ENCODE measurements around the gene SLC2A3. TPM values are rescaled to one million over a fixed set of nuclear protein-coding genes. Genes with fewer than 3 reads are reported as not detected.
A peak's percentile ranks its signal among the peaks of the same experiment; 100 is the strongest.

The SLC2A3 gene
- total and polyA plus RNA-seq, 2 of the 13 experiments (the other 11 are each of a cell fraction or from before 2014, with no cell fraction given) = 39.3 to 580 TPM

DNA sequence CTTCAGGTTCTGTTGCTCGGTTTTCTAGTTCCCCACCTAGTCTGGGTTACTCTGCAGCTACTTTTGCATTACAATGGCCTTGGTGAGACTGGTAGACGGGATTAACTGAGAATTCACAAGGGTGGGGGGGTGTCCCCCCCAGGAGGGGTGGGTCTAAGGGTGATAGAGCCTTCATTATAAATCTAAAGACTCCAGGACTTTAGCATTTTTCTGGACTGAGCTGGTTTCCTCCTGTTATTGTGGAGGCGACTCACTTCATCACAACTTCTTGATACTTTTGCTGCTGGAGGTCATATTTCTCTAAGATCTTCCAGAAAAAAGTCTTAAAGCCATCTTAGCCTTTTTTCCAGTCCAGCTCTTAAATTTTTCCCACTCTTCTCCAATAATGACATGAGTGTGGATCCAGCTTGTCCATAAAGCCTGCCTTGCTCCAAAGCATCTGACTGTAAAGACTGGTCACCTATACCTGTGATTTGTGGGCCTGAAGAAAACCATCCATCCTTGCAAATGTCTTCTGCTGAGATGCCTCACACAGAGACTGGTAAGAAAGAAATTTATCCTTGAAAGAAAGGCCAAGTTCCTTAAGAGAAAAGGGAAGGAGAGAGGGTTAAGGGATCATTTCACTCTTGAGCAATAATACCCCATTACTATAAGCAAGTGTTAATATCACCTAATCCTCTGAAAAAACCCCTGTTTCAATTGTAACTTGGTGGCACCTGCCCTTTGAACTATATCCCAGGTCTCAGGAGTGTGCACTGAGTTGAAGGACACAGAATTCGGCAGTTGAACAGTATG is 43.6 kb downstream of the SLC2A3 start:
- no peak overlapping the region for H3K4me3 ChIP-seq (replicated peaks in 1 of 3; ENCODE audit: insufficient read depth in 1 of 3, low read depth in 2 of 3, low read length in 3 of 3)
- H3K27me3 ChIP-seq (ENCODE audit: control insufficient read depth in 1 of 2, insufficient read depth in 2 of 2, low read length in 2 of 2) = no peaks in the 10 kb centered on the region; a peak in 1 of 5 replicates
- no peak overlapping the region for H2AFZ ChIP-seq (ENCODE audit: low read length)
- no peak for ATAC-seq
- peaks cover 64% of the 10 kb centered on the region for H3K4me1 ChIP-seq (ENCODE audit: insufficient read depth, low read length)
- intact Hi-C loops (cut with micrococcal nuclease; ENCODE audit: unreplicated experiment) = no loop called here
- H3K4me2 ChIP-seq (ENCODE audit: low read depth, low read length) = no peak overlapping the region
- in situ Hi-C loops (cut with HindIII; ENCODE audit: extremely low pct_ligation_motif_present, low pct_unique_long_range_greater_than_20kb) = no loop called here
- no peaks in the 10 kb centered on the region for H3K36me3 ChIP-seq (replicated peaks in 1 of 2; ENCODE audit: control insufficient read depth in 1 of 2, insufficient read depth in 2 of 2, low read length in 2 of 2)
- peak overlapping the region; percentile 99 for H3K27ac ChIP-seq (ENCODE audit: extremely low read length, insufficient read depth, low read length)
- no peak for DNase-seq (ENCODE audit: low spot score)
- 69% methylated on average over 4 of the region's 4 CpGs for WGBS (ENCODE audit: low lambda C conversion rate)
- FAIRE-seq = no peak
- POLR2A ChIA-PET = interaction anchor here (3.0 kb wide), 1 partner anchor 13 kb away, joined by 58 read pairs; no protein-coding TSS in a partner anchor
- H3K9ac ChIP-seq (ENCODE audit: insufficient read depth, low read depth, low read length) = peak overlapping the region; percentile 84
- H4K20me1 ChIP-seq (ENCODE audit: insufficient read depth, low read length) = no peaks in the 10 kb centered on the region
- peaks cover 30% of the 10 kb centered on the region for H3K79me2 ChIP-seq (ENCODE audit: insufficient read depth, low read length)
- no TSS peak for BruUV-seq (replicated peaks)
- no peaks in the 10 kb centered on the region for H3K9me3 ChIP-seq (ENCODE audit: low read length)
- CTCF ChIA-PET (ENCODE audit: low intra/inter-chr PET ratio, low total read pairs) = no interaction called here
- TF ChIP-seq MAFK (conservative IDR thresholded peaks at IDR 0.05 in 1 of 2, IDR thresholded peaks at IDR 0.05 in 1 of 2; ENCODE audit: low read length in 2 of 2) (no peak), HNF4A (CRISPR knock-in tag; IDR thresholded peaks at IDR 0.05) (peak; percentile 47; the same call in 1 of the 2 replicates)

GRCh38 chr12:7884689-7885088 is 51.3 kb downstream of the SLC2A3 start:
- H3K4me1 ChIP-seq (ENCODE audit: insufficient read depth, low read length) = peaks cover 79% of the 10 kb centered on the region
- H3K4me3 ChIP-seq (replicated peaks in 1 of 3; ENCODE audit: insufficient read depth in 1 of 3, low read depth in 2 of 3, low read length in 3 of 3) = peak overlapping the region in 1 of 3 experiments; percentile 12; a peak in 1 of 6 replicates
- H3K79me2 ChIP-seq (ENCODE audit: insufficient read depth, low read length) = peaks cover 29% of the 10 kb centered on the region
- no peak for ATAC-seq
- 36% methylated on average over 3 of the region's 3 CpGs for WGBS (ENCODE audit: low lambda C conversion rate)
- no peak overlapping the region for H2AFZ ChIP-seq (ENCODE audit: low read length)
- no peak overlapping the region for H3K9ac ChIP-seq (ENCODE audit: insufficient read depth, low read depth, low read length)
- intact Hi-C loops (cut with micrococcal nuclease; ENCODE audit: unreplicated experiment) = no loop called here
- no TSS peak for BruUV-seq (replicated peaks)
- CTCF ChIA-PET (ENCODE audit: low intra/inter-chr PET ratio, low total read pairs) = no interaction called here
- in situ Hi-C loops (cut with HindIII; ENCODE audit: extremely low pct_ligation_motif_present, low pct_unique_long_range_greater_than_20kb) = no loop called here
- H3K27ac ChIP-seq (ENCODE audit: extremely low read length, insufficient read depth, low read length) = peak overlapping the region; percentile 48
- H3K36me3 ChIP-seq (replicated peaks in 1 of 2; ENCODE audit: control insufficient read depth in 1 of 2, insufficient read depth in 2 of 2, low read length in 2 of 2) = peaks cover 0 to 5% of the 10 kb centered on the region in 2 experiments; a peak in 2 of 5 replicates
- H3K4me2 ChIP-seq (ENCODE audit: low read depth, low read length) = 0 out of 2 replicates have a peak overlapping the region, but pooled peaks have one; percentile 24
- FAIRE-seq = no peak
- no peak for DNase-seq (ENCODE audit: low spot score)
- H3K27me3 ChIP-seq (ENCODE audit: control insufficient read depth in 1 of 2, insufficient read depth in 2 of 2, low read length in 2 of 2) = no peaks in the 10 kb centered on the region
- POLR2A ChIA-PET = no interaction called here
- H4K20me1 ChIP-seq (ENCODE audit: insufficient read depth, low read length) = no peaks in the 10 kb centered on the region
- no peaks in the 10 kb centered on the region for H3K9me3 ChIP-seq (ENCODE audit: low read length)
- 0 out of 2 replicates have a peak, but pooled peaks have one; percentile 41 for TF ChIP-seq PPARG (CRISPR knock-in tag; conservative IDR thresholded peaks at IDR 0.05)
- TF ChIP-seq, protein P1, sequence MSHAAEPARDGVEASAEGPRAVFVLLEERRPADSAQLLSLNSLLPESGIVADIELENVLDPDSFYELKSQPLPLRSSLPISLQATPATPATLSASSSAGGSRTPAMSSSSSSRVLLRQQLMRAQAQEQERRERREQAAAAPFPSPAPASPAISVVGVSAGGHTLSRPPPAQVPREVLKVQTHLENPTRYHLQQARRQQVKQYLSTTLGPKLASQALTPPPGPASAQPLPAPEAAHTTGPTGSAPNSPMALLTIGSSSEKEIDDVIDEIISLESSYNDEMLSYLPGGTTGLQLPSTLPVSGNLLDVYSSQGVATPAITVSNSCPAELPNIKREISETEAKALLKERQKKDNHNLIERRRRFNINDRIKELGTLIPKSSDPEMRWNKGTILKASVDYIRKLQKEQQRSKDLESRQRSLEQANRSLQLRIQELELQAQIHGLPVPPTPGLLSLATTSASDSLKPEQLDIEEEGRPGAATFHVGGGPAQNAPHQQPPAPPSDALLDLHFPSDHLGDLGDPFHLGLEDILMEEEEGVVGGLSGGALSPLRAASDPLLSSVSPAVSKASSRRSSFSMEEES (CRISPR knock-in tag; IDR thresholded peaks at IDR 0.05) = no peak
- TF ChIP-seq MTERF4 (CRISPR knock-in tag; IDR thresholded peaks at IDR 0.05) = no peak
- TF ChIP-seq, protein P2, sequence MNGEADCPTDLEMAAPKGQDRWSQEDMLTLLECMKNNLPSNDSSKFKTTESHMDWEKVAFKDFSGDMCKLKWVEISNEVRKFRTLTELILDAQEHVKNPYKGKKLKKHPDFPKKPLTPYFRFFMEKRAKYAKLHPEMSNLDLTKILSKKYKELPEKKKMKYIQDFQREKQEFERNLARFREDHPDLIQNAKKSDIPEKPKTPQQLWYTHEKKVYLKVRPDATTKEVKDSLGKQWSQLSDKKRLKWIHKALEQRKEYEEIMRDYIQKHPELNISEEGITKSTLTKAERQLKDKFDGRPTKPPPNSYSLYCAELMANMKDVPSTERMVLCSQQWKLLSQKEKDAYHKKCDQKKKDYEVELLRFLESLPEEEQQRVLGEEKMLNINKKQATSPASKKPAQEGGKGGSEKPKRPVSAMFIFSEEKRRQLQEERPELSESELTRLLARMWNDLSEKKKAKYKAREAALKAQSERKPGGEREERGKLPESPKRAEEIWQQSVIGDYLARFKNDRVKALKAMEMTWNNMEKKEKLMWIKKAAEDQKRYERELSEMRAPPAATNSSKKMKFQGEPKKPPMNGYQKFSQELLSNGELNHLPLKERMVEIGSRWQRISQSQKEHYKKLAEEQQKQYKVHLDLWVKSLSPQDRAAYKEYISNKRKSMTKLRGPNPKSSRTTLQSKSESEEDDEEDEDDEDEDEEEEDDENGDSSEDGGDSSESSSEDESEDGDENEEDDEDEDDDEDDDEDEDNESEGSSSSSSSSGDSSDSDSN (CRISPR knock-in tag; IDR thresholded peaks at IDR 0.05) = no peak
- TF ChIP-seq FOXP1 (IDR thresholded peaks at IDR 0.05) = no peak
- peak; percentile 14; the same call in 1 of the 2 replicates for TF ChIP-seq FOXP1 (CRISPR knock-in tag; IDR thresholded peaks at IDR 0.05)
- TF ChIP-seq RARA (CRISPR knock-in tag; IDR thresholded peaks at IDR 0.05) = 0 out of 2 replicates have a peak, but pooled peaks have one; percentile 12
- no peak for TF ChIP-seq RXRA (CRISPR knock-in tag; IDR thresholded peaks at IDR 0.05)
- no peak for TF ChIP-seq ZNF672 (CRISPR knock-in tag; IDR thresholded peaks at IDR 0.05)
- TF ChIP-seq ELF4 (CRISPR knock-in tag; IDR thresholded peaks at IDR 0.05; ENCODE audit: borderline replicate concordance) = no peak
- no peak for TF ChIP-seq NFYC (CRISPR knock-in tag; IDR thresholded peaks at IDR 0.05)
- no peak for TF ChIP-seq ZNF354B (CRISPR knock-in tag; IDR thresholded peaks at IDR 0.05)
